RWPE1 (cell line): ENCODE measurements around the gene CCDC92.

Experiments
- CTCF ChIA-PET: fragments of 350-600 bp; sonication (Branson Sonifier 250); formaldehyde crosslinking; extraction: SDS; loops from one replicate; lab custom pipeline; 2021; lab: Yijun Ruan, JAX
- POLR2A ChIA-PET: fragments of 400-600 bp; formaldehyde crosslinking; extraction: SDS; loops from one replicate; lab custom pipeline; 2020; ENCODE audit warnings: antibody characterized with exemption; ENCODE audit not compliant: low non-redundant PET; lab: Yijun Ruan, JAX
- DNase-seq: peaks from one replicate; pipeline ENCODE4 v3.0.0; 2012; ENCODE audit warnings: low spot score
- H3K27ac ChIP-seq: fragments of 450-650 bp; 2 replicates; pipeline ENCODE4 v1.5.1; 2017
- CTCF ChIP-seq: fragments of 450-650 bp; conservative IDR thresholded peaks from 2 replicates; pipeline ENCODE4 v1.5.1; 2017; ENCODE audit warnings: low read depth, mild to moderate bottlenecking

The CCDC92 gene

DNA sequence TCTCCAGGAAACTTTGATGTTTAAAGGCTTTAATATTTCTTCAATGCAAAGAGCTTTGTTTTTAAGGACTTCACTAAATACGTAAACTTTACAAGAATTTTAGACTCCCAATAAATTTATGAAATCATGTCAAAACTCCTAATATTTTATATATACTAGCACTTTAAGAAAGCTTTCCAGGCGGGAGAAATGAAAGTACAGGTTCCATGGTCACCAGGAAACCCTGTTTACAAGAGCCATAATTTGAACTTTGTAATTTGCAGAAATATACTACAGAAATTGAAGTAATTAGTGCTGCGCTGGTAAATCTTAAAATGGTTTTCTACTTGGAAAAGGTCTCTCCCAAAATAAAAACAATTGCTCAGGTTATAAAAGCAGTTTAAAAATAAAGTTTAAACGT lies 8.8 kb downstream of the CCDC92 start:
- ChIA-PET CTCF (no interaction called here), POLR2A (no interaction called here)
- DNase-seq, result no peak
- no peak overlapping the region for H3K27ac ChIP-seq
- no peak for TF ChIP-seq CTCF

DNA sequence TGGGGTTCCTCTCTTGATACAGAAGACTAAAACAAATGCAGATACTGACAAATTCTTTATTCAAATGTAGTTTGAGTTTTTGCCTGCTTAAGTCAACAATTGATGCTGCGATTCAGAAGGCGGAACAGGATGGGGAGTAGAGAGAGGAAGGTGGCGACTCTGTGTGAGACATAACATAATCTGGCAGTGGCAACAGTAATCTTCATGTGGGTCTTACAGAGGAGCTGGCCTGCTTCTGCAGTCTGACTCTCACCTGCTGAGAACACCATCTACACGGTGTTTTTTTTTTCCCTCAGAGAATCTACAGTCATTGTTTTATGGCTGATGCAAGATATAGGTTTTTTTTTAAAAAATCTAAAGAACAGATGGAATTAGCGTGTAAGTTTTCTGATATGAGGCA lies 10.1 kb downstream of the CCDC92 start:
- CTCF ChIA-PET, result no interaction called here
- TF ChIP-seq CTCF, result no peak

DNA sequence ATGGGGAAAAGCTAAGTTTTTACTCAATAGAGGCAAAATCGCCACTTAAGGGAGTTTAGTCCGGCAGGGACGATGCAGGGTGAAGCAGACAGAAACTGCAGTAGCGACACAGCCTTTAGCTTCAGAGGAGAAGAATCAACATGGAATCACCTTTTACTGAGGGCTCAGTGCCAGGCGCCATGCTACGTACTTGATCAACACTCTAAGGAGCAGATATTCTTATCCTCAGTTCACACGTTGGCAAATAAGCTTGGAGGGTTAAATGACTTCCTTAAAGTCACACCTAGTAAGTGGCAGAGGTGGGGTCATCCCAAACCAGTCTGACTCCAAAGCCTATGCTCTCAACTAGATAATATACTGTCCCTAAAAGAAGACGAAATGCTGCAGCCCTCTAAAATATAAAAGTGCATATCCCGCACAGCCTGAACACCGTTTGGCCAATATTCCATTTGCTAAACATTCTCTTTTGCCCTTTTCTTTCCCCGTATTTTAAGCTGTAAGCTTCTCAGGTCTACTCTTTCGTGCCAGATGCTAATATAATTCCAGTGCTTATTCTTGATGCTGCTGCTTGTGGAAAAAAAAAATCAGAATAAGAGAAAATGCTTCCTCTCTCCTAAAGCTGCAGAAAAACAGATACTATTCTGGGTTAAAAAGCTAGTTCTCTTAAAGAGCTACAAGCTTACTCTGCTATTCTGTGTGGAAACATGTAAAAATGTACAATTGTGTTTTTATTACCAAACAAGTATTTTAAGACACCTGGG lies 10.9 kb downstream of the CCDC92 start:
- CTCF ChIA-PET, result no interaction called here
- DNase-seq, result no peak
- H3K27ac ChIP-seq, result no peak overlapping the region
- TF ChIP-seq CTCF, result no peak
- POLR2A ChIA-PET, result no interaction called here

More for the DNA sequence above, 10.1 kb downstream of the CCDC92 start:
- POLR2A ChIA-PET, result no interaction called here
- no peak overlapping the region for H3K27ac ChIP-seq
- DNase-seq, result no peak

DNA sequence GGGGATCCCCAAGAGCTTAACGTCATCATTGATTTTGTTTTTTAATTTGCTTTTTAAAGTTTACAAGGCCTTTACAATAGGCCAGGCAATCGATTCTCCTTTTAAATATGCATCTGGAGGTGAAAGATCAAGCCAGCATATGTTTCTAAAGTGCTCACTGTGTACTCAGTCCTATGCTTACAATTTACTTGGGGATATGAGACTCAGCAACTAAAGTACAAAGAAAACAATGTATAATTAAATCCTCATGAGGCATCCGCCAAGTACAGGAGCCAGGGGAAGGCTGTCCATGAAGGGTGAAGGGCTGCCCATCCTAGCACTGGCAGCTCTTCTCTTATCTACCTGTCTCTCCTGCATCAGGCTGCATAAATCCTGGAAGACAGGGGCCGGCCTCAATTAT lies 11.8 kb downstream of the CCDC92 start:
- CTCF ChIA-PET, result no interaction called here
- H3K27ac ChIP-seq, result no peak overlapping the region
- no peak for TF ChIP-seq CTCF
- POLR2A ChIA-PET, result no interaction called here
- no peak for DNase-seq

GRCh38 chr12:123960029-123960735 lies 12.4 kb downstream of the CCDC92 start:
- ChIA-PET POLR2A (no interaction called here), CTCF (no interaction called here)
- DNase-seq, result no peak
- H3K27ac ChIP-seq, result no peak overlapping the region
- TF ChIP-seq CTCF, result no peak

DNA sequence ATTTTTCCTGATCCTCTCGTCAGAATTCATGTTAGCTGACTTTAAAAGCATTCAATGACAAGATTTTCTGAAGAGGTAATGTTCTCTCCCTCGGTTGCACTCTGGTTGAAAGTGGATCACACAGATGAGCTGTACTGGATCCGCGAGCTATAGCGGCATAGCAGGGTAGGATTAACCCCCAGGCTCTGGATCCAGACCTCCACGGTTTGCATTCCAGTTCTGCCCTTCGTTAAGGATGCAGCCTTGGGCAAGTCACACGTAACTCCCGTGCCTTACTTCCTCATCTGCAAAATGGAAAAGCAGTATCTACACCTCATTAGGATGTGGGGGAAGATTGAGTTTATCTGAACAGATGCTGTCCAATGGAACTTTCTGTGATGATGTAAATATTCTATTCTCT lies 13.8 kb downstream of the CCDC92 start:
- ChIA-PET POLR2A (no interaction called here), CTCF (no interaction called here)
- no peak for TF ChIP-seq CTCF
- H3K27ac ChIP-seq, result no peak overlapping the region
- no peak for DNase-seq
